Gastroesophageal sphincter (tissue), 3 donors: ENCODE measurements around the gene MYRF.

Source experiments
- POLR2A ChIP-seq, 2 donors: fragments of 450-650 bp; IDR thresholded peaks; one replicate each; pipeline ENCODE4 v1.6.1; 2017; ENCODE audit warnings: antibody characterized with exemption in 2 of 2, mild to moderate bottlenecking in 2 of 2, moderate library complexity in 1 of 2
- TF ChIP-seq, protein P1 (sequence below), 4 experiments: fragments of 200-600 bp in 2 of 4; fragments of 450-650 bp in 2 of 4; sonication (generic) in 1 of 4; IDR thresholded peaks; one replicate each; pipeline ENCODE4 v1.5.1; 2017 to 2019; ENCODE audit warnings: antibody characterized with exemption in 4 of 4, mild to moderate bottlenecking in 2 of 4, moderate library complexity in 2 of 4

DNA sequence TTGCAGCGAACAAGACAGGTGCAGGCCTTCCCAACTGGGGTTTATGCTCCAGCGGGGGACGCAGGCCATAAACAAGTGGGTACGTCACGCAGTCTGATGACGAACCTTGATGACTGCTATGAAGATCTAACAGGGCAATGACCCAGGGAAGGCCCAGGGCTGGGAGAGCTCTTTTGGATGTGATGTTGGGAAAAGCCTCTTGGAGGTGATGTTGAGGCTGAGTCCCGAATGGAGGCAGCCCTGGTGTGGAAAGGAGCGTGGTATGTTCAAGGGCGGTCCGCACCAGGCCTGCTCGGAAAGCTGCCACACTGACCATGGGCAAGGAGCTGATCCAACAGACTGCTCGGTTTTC is 81.5 kb downstream of the MYRF start:
- TF ChIP-seq, protein P1, sequence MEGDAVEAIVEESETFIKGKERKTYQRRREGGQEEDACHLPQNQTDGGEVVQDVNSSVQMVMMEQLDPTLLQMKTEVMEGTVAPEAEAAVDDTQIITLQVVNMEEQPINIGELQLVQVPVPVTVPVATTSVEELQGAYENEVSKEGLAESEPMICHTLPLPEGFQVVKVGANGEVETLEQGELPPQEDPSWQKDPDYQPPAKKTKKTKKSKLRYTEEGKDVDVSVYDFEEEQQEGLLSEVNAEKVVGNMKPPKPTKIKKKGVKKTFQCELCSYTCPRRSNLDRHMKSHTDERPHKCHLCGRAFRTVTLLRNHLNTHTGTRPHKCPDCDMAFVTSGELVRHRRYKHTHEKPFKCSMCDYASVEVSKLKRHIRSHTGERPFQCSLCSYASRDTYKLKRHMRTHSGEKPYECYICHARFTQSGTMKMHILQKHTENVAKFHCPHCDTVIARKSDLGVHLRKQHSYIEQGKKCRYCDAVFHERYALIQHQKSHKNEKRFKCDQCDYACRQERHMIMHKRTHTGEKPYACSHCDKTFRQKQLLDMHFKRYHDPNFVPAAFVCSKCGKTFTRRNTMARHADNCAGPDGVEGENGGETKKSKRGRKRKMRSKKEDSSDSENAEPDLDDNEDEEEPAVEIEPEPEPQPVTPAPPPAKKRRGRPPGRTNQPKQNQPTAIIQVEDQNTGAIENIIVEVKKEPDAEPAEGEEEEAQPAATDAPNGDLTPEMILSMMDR (IDR thresholded peaks at IDR 0.05): no peak
- no peak for TF ChIP-seq POLR2A (IDR thresholded peaks at IDR 0.05)
